Activated gamma-delta T cell treated with Interleukin-2 at 50 U/mL for 16 hours (primary cell): ENCODE measurements around the gene UBE2F.
A peak's percentile ranks its signal among the peaks of the same experiment; 100 is the strongest.
"Not testable (repeated sequence)": the region's sequence is repeated elsewhere in the genome, so short reads cannot be mapped to it uniquely, and the experiment has no call there.

Experiments used
- DNase-seq: peaks from one replicate; pipeline ENCODE4 v3.0.0-alpha.2; 2020

UBE2F gene

GRCh38 chr2:238057696-238058575 lies 91.1 kb downstream of the UBE2F start:
- not testable (repeated sequence) for DNase-seq

- DNase-seq, result no peak
Measured at GRCh38 chr2:238059505-238059904, 92.7 kb downstream of the UBE2F start.

GRCh38 chr2:238060096-238060541 lies 93.3 kb downstream of the UBE2F start:
- no peak for DNase-seq

- DNase-seq, result peak; percentile 96
Measured at GRCh38 chr2:238060542-238061314, 93.9 kb downstream of the UBE2F start, which contains the start of gene SCLY. Gene SCLY (plus strand): TSS chr2:238061001. CDS start chr2:238061055, 54 bp downstream.

GRCh38 chr2:238061315-238062202 lies 94.7 kb downstream of the UBE2F start:
- DNase-seq, result peak; percentile 16

- DNase-seq, result no peak
Measured at GRCh38 chr2:238063414-238064189, 96.8 kb downstream of the UBE2F start.

GRCh38 chr2:238064376-238064775 lies 97.6 kb downstream of the UBE2F start:
- no peak for DNase-seq

GRCh38 chr2:238065071-238065846 lies 98.4 kb downstream of the UBE2F start:
- no peak for DNase-seq

GRCh38 chr2:238066218-238066617 lies 99.4 kb downstream of the UBE2F start:
- no peak for DNase-seq

- DNase-seq, result not testable (repeated sequence)
Measured at GRCh38 chr2:238066718-238067117, 99.9 kb downstream of the UBE2F start.

GRCh38 chr2:238067939-238068338 lies 101.1 kb downstream of the UBE2F start:
- DNase-seq, result no peak

GRCh38 chr2:238069021-238069709 lies 102.4 kb downstream of the UBE2F start:
- no peak for DNase-seq

GRCh38 chr2:238069877-238070276 lies 103.1 kb downstream of the UBE2F start:
- DNase-seq, result no peak

- no peak for DNase-seq
Measured at GRCh38 chr2:238075397-238075796, 108.6 kb downstream of the UBE2F start.

- DNase-seq, result no peak
Measured at GRCh38 chr2:238077292-238077691, 110.5 kb downstream of the UBE2F start.

GRCh38 chr2:238079874-238080327 lies 113.1 kb downstream of the UBE2F start:
- no peak for DNase-seq

- no peak for DNase-seq
Measured at GRCh38 chr2:238080518-238080917, 113.7 kb downstream of the UBE2F start.

GRCh38 chr2:238081150-238081549 lies 114.3 kb downstream of the UBE2F start:
- no peak for DNase-seq

GRCh38 chr2:238081561-238081960 lies 114.7 kb downstream of the UBE2F start:
- DNase-seq, result no peak

GRCh38 chr2:238082151-238082550 lies 115.3 kb downstream of the UBE2F start:
- no peak for DNase-seq
